ENCODE results near the gene CNTN5. TPM values are rescaled to one million over a fixed set of nuclear protein-coding genes. Genes with fewer than 3 reads are reported as not detected.

CNTN5 gene
- total RNA-seq, 2 donors from 2014 or later: 0.85 to 4.2 TPM

- H3K9me3 ChIP-seq: no peaks in the 10 kb centered on the region
These were observed 572.4 kb downstream of the CNTN5 start for GRCh38 chr11:99593197-99593596.

GRCh38 chr11:99601179-99601578 is 580.4 kb downstream of the CNTN5 start:
- TF ChIP-seq CTCF (IDR thresholded peaks at IDR 0.05): no peak
- DNase-seq (ENCODE audit: low spot score): no peak
- no peaks in the 10 kb centered on the region for H3K27me3 ChIP-seq (replicated peaks; ENCODE audit: insufficient read depth)
- H3K36me3 ChIP-seq: no peaks in the 10 kb centered on the region
- H3K4me1 ChIP-seq (ENCODE audit: control insufficient read depth in 1 of 2, low read depth in 2 of 2): peaks cover 0 to 16% of the 10 kb centered on the region in 2 donors
- no peak overlapping the region for H3K4me3 ChIP-seq
- no peak overlapping the region for H3K27ac ChIP-seq
- ATAC-seq (ENCODE audit: insufficient number of reproducible peaks, low FRiP score, low read depth): no peak
- no peaks in the 10 kb centered on the region for H3K9me3 ChIP-seq

More at GRCh38 chr11:99593197-99593596, 572.4 kb downstream of the CNTN5 start:
- H3K27me3 ChIP-seq (replicated peaks; ENCODE audit: insufficient read depth): no peaks in the 10 kb centered on the region
- DNase-seq (ENCODE audit: low spot score): no peak
- ATAC-seq (ENCODE audit: insufficient number of reproducible peaks, low FRiP score, low read depth): no peak
- peaks cover 0 to 38% of the 10 kb centered on the region in 2 donors for H3K4me1 ChIP-seq (ENCODE audit: control insufficient read depth in 1 of 2, low read depth in 2 of 2)
- no peaks in the 10 kb centered on the region for H3K36me3 ChIP-seq
- no peak overlapping the region for H3K27ac ChIP-seq
- no peak for TF ChIP-seq CTCF (IDR thresholded peaks at IDR 0.05)
- no peak overlapping the region for H3K4me3 ChIP-seq

- no peaks in the 10 kb centered on the region for H3K36me3 ChIP-seq
- H3K9me3 ChIP-seq: no peaks in the 10 kb centered on the region
- H3K27ac ChIP-seq: no peak overlapping the region
- H3K27me3 ChIP-seq (replicated peaks; ENCODE audit: insufficient read depth): no peaks in the 10 kb centered on the region
- H3K4me3 ChIP-seq: no peak overlapping the region
- DNase-seq (ENCODE audit: low spot score): no peak
- no peak for TF ChIP-seq CTCF (IDR thresholded peaks at IDR 0.05)
- H3K4me1 ChIP-seq (ENCODE audit: control insufficient read depth in 1 of 2, low read depth in 2 of 2): no peaks in the 10 kb centered on the region
- no peak for ATAC-seq (ENCODE audit: insufficient number of reproducible peaks, low FRiP score, low read depth)
These were observed 593.6 kb downstream of the CNTN5 start for GRCh38 chr11:99614352-99614751.

- TF ChIP-seq CTCF (IDR thresholded peaks at IDR 0.05): no peak
- DNase-seq (ENCODE audit: low spot score) (no peak), ATAC-seq (ENCODE audit: insufficient number of reproducible peaks, low FRiP score, low read depth) (no peak)
- Histone ChIP-seq H3K27me3 (replicated peaks; ENCODE audit: insufficient read depth) (no peaks in the 10 kb centered on the region), H3K9me3 (no peaks in the 10 kb centered on the region), H3K36me3 (no peaks in the 10 kb centered on the region), H3K27ac (no peak overlapping the region), H3K4me1 (ENCODE audit: control insufficient read depth in 1 of 2, low read depth in 2 of 2) (peaks cover 5 to 8% of the 10 kb centered on the region in 2 donors), H3K4me3 (no peak overlapping the region)
These were observed 609.9 kb downstream of the CNTN5 start for GRCh38 chr11:99630629-99631028.

- Histone ChIP-seq H3K27me3 (replicated peaks; ENCODE audit: insufficient read depth) (no peaks in the 10 kb centered on the region), H3K4me1 (ENCODE audit: control insufficient read depth in 1 of 2, low read depth in 2 of 2) (peaks cover 5 to 8% of the 10 kb centered on the region in 2 donors), H3K9me3 (no peaks in the 10 kb centered on the region), H3K36me3 (no peaks in the 10 kb centered on the region), H3K27ac (no peak overlapping the region), H3K4me3 (no peak overlapping the region)
- no peak for DNase-seq (ENCODE audit: low spot score)
- ATAC-seq (ENCODE audit: insufficient number of reproducible peaks, low FRiP score, low read depth): no peak
- no peak for TF ChIP-seq CTCF (IDR thresholded peaks at IDR 0.05)
These were observed 610.9 kb downstream of the CNTN5 start for GRCh38 chr11:99631618-99632017.

Measured in thoracic aorta (tissue), 2 donors.